NCI-H1048 (cell line): ENCODE results near the gene PDE11A.

Experiments used
- DNase-seq: peaks from one replicate; lab custom pipeline; 2025; lab: John Stamatoyannopoulos, UW

The PDE11A gene

DNA sequence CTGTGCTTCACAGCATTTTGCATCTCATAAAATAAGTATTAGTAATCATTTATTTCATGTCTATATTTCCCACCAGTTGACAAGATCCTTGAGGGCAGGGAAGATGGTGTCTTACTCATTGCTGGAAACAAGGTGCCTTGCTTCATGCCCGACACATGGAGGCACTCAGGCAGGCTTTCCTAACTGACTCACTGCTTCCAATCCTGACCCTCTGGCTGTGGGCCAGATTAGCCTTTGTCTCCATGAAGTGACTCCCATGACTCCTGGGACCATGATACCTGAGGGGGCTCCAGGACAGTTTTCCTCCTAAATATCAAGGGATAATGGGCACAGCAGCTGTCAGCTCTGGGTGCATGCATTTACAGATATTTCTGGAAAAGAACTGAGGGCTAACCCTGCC lies 405.0 kb downstream of the PDE11A start:
- DNase-seq: no peak

DNA sequence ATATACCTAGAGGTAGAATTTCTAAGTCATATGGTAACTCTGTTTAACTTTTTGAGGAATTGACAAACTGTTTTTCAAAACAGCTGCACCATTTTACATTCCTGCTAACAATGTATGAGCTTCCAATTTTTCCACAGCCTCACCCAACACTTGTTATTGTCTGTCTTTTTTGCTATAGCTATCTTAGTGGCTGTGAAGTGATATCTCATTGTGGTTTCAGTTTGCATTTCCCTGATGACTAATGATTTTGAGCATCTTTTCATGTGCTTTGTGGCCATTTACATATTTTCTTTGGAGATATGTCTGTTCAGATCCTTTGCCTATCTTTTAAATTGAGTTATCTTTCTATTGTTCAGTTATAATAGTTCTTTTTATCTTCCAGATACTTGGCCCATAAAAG lies 406.2 kb downstream of the PDE11A start:
- no peak for DNase-seq

DNA sequence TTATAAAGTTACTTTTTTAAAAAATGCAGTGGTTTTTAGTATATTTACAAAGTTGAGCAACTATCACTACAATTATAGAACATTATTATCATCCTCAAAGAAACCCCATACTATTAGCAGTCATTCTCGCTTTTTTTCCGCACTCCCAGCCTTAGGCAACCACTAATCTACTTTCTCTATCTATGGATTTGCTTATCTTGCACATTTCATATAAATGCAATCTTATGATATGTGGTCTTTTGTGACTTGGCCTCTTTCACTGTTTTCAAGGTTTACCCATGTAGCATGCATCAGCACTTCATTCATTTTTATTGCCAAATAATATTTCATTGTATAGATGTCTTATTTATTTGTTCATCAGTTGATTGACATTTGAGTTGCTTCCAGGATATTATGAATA lies 406.6 kb downstream of the PDE11A start:
- no peak for DNase-seq

DNA sequence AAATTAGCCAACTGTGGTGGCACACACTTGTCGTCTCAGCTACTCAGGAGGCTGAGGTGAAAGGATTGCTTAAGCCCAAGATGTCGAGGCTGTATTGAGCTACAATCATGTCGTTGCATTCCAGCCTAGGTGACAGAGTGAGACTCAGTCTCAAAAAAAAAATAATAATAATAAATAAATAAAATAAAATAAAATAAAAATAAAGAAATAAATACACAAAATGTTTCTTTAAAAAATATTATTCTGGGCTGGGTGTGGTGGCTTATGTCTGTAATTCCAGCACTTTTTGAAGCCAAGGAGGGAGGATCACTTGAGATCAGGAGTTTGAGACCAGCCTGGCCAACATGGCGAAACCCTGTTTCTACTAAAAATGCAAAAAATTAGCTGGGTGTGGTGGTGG lies 407.2 kb downstream of the PDE11A start:
- no peak for DNase-seq

DNA sequence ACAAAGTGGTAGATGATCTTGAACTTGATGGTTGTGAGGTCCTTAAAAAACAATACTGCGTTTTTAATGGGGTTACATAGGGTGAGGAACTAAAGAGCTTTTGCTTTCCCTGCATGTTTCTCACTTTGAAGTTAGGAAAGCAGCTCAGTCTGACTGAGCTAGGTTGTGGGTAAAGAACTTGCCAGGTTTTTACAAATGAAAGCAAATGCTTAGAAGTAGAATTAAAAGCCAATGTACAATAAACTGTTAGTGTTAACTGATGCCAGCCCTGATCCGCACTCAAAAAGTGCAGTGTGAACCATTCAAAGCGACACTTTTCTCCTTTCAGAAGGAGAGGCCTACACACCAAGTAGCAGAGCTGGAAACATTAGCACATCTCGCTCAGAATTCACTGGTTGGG lies 409.7 kb downstream of the PDE11A start:
- DNase-seq: no peak

DNA sequence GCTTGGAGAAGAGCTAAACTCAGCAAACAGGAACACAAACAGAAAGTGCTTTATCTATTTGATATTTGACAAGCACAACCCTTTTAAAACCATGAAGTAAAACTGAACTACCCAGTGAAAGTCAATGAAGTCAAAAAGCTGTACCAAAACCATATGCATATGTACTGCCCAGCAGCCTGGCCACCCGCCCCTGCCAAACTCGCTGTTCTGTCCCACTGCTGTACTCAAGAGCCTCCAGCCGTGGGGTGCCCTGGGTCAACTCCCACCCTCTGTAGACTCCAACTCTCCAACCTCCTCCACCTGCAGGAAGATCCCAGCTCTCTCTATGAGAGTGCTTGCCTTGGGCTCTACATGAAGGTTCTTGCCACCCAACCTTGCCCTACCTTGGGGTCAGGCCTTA lies 411.8 kb downstream of the PDE11A start:
- no peak for DNase-seq

DNA sequence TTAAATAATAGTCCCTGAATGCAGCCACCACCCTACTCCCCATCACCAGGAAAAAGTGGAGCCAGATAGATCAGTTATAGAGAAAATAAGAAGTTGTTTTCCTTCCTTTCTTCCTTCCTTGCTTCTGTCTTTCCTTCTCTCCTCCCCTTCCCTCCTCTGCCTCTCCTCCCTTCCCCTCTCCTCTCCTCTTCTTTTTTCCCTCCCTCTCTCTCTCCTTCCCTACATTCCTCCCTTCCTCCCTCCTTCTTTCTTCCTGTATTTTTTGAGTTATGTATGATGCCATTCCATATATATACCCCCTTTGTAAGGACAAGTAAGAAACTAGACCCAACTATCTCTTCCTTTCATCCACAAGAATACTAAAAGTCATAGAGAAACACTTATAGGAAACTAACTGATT lies 414.3 kb downstream of the PDE11A start:
- no peak for DNase-seq

DNA sequence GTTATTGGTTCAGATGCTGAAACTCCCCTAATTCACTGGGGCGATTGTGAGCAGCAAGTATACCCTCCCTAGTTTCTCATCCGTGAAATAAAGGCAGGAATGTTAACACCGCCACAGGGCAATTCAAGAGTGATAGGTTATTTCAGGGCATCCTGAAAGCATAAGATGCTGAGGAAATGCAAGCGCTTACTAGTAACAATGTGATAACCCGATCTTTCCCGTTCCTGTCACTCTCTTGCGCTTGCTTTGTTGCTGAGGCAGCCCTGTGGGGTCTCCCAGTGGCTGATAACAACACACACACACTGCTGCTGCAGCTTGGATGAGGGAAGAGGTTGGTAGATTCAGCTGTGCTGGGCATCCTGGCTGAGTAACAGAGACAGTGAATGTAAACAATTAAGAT lies 420.7 kb downstream of the PDE11A start:
- DNase-seq: no peak

DNA sequence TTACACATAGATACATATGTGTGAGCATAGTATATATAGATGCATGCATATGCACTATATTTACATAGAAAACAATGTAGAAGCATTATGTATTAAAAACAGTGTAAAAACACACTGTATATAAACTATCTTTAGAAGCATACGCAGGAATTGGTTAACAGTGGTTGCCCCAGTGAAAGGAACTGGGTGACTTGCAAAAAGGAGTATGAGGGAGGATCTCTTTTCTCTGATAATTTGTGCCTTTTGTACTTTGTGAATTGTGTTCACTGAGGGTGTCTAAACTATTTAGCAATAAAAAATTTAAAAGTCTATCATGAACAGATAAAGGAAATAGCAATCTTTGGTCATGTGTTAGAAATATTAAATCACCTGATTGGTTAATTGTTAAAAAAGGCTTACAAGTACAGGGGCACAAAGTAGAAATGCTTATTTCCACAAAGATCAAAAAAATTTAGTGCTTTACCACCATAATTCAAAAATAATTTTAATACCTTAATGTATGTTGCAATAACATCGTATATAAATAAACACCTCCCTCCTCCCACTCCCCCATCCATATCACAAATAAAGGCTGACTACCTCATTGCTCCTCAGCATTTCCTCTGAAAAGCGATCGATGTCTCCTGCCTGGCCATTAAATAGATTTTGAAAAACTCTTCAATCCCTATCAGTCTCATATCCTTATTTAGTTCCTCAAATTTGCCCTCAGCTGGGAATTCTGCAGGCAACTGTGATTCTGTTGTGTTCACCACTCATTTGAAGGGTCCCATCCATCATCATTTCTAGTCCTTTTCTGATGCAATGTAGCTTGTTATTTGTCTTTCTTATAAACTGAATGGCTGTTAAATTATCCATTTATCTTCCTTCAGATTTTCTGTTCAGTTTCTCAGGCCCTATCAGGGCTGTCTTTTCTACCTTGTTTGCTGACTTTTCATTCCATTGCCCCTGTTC lies 422.7 kb downstream of the PDE11A start:
- DNase-seq: no peak

DNA sequence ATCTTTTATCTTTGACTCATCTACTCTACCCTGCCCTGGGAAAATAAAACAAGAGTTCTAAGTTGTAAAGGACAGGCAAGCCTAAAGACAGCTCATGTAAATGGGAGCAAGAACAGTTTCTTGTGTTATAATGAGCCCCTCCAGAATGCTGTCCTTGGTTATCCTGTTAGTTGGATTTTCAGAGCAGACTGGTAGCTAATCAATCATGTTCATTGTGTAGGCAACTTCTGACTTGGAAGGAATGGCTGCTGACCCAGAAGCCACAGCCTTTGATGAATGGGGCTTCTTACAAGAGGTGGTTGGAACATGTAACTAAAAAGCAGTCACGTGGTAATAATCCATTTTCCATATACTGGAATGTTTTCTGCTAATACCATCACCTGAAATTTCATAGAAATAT lies 425.8 kb downstream of the PDE11A start:
- no peak for DNase-seq

DNA sequence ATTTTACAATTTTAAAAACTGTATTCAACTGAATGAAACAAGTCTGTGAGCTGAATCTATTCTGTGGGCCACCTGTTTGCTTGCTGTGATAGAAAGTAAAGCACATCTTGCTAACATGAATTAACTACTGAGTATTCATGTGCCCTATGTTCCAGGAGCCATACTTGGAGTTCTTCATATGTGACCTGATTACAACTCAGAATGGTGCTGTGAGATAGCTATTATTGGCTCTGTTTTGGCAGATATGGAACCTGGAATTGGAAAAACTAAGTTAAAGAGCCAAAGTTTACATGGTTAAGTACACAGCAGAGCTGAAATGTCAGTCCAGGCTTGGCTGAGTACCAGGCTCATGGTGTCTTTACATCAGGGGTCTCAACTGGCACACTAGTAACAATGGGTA lies 426.3 kb downstream of the PDE11A start:
- no peak for DNase-seq

DNA sequence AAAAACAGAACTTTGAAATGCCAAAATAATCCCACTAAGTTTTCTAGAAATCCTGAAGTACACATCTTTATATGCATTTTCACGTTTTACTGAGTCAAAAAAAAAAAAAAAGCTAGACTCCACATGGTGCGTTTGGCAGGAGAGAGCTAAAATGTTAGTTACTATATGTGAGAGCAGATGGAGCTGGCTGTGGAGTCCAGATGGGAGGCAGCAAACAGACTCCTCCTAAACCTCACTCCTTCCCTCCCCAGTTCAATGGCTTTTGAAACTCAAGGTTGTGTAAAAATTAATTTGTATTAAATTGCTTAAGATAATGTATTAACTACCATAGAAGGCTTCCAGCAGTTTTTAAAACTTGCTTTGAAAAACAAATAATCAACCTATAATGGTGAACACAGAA lies 431.2 kb downstream of the PDE11A start:
- DNase-seq: no peak

DNA sequence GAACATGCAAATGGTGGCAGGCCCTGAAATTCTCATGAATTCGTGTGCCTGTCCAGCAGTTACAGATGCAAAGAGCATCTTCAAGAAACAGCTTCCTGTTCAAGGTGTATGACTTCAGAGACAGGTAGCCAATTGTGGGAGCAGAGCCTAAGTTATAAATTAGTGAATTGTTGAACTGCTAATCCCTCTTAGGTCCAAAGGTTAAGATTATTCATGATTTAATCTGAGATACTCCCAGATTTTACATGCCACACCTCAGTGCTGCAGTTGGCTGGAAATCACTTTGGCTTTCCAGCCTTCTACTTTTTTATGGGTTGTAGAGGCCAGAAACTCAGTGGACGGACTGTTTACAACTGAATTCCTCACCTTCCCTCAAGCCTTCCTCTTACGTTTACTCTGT lies 432.2 kb downstream of the PDE11A start:
- no peak for DNase-seq

DNA sequence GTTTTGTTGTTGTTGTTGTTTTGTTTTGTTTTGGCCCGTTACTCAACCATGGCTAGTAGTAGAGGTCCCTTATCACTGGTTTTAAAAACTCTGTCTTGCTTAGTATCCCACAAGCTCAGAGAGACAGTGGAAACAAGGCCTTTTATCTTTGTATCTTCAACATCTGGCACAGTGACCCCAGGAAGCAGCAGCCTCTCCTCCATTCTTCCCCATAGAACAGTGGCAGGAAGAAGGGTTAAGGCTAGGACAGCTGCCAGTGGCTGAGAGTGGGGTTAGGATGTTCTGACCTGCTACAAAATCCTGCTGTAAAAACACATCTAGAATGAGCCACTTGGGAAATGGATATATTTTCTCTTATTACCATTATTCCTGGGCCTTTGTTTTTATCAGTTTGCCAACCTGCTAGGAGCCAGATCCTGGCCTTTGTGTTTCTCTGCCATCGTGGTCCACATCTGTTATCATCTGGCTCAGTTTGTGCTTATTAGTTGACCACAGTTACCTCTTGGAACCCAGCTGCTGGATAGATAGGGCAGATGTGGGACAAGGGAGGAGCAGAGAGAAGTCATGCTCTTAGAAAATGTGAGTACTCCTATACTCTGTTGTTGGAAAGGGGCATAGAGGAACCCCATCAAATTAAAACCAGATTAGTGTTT lies 433.2 kb downstream of the PDE11A start:
- no peak for DNase-seq

DNA sequence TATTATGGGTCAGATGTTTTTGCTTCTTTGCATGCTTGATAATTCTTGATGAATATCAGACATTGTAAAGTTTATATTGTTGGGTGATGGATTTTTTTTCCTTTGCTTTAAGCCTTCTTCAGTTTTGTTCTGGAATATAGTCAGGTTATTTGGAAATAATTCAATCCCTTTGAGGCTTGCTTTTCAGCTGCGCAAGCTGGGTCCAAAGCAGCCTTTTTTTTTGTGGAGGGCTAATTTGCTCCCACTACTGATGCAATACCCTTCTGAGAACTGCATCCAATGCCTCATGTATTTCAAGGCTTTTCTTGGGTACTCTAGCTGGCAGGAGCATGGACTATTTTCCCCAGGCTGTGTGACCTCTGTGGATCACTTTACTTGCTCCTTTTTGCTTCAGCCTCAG lies 434.1 kb downstream of the PDE11A start:
- no peak for DNase-seq

DNA sequence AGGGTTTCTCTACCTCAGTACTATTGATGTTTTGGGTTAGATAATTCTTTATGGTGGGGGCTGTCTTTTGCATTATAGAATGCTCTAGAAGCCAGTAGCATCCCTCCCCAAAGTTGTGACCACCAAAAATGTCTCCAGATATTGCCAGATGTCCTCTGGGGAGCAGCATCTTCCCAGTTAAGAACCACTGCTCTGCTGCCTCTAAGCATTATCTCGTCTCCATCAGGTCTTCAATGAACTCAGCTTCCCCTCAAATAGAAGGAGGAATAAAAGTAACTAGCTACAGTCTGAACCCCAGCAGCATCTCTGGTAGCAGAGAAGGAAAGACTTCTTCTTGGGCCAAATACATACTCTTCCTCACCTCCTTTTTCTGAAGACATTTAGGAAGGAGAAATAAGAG lies 435.9 kb downstream of the PDE11A start:
- DNase-seq: no peak

DNA sequence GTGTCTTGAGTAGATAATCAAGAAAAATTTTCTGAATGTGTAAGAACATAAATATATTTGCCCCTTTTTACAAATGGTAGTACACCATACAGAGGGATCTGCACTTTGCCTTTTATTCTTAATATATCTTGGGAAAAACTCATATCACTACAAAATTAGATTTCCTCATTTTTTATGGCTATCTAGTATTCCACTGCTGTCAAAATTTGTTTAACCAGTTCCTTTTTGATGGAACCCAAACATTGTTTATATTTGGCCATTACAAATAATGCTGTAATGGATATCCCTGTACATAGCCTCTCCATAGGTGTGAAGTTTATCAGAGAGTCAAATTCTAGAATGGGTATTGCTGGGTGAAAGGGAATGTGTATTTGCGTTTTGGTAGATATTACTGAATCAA lies 436.9 kb downstream of the PDE11A start:
- no peak for DNase-seq

DNA sequence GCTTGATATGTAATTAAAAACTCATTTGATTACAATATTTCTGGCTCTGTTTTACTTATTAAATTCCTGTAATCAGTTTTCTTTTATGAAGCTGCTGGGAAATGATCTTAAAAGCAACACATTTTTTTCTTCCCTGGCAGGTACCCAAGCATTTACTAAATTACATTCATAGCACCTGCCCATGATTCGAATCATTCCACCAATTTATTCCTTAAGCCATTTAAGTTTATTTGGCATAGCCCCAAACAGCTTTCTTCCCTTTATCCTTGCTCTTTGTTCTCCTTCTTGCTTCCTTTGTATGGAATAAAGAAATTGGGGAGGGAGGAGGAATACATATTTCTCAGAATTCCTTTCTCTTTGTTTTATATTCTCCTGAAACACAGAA lies 438.7 kb downstream of the PDE11A start:
- DNase-seq: peak; percentile 35

DNA sequence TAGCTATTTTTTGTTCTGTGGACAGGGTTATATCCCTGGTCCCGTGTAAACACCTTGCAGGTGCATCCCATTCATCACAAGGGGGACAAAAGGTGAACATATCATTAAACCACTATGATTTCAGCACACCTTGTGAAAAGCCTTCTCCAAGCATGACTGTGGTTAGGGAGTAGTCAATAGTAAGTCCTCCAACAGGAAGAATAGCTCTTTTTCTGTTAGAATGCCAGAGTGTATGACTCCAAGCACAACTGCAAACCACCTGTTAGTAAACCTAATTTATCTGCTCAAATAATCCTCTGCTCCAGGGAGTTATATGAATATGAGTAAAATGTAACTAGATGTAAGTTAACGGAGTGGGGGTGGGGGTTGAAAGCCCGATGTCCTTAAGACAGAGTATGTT lies 439.5 kb downstream of the PDE11A start:
- no peak for DNase-seq

DNA sequence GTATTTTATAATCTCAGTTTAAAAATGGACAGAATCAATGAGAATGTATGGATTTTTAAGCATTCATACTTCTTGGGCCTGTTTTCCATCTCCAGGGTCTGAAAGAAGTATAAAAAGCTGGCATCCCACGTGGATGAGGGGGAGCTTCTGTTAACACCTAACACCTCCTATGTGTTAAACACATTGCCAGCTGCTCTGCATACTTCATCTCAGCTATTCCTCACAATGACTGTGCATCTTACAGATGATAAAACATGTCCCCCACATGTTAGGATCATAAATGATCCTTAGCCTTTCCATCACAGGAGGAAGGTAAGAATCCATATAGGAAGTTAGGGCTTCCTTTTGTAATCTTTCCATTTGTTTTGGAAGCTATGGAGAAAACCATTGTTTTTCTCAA lies 440.9 kb downstream of the PDE11A start:
- DNase-seq: no peak

DNA sequence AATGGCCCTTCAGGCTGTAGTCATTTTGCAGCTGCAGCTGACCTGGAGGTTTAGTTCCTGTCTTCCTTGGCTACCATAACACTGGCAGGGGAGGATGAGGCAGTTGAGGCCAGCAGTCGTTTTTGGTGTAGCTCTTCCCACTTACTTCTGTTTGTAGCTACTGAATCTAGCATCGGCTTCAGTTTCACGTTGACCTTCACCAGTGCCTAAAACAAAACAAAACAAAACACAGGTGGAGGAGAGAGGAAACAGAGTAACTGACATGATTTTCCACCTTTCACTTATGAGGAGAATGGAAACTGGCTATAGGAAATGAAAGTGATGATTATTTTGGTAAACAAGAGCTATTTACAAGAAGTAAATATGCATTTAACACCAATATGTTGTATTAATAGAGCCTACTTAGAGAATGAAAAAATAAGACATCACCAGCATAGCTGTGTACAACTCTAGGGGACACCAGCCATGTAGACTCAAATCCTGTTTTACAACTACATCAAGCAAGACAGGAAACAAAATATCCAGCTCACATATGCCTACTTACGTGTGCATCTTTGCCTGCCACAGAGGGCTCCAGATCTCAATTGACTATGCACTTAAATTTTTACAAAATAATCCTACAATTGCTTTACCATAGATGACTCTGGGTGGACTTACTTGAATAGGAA lies 443.1 kb downstream of the PDE11A start:
- no peak for DNase-seq

DNA sequence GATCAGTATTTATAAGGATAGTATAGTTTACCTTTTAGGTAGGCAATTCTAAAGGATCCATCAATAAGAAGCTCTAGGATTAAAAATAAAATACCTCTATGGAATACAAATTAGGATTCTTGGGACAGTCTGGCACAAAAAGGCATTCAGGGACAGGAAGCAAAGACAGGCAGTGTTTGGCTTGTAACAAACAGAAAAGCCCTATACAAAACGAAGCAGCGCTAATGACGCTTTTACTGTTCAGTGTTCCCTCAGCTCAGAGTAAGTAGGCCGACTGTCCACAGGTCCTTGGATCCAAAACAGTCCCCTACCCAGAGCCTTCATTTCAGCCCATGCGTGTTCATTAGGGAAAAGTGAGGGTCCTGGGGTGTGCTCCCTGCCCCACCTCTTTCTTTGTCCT lies 443.7 kb downstream of the PDE11A start:
- no peak for DNase-seq
